ENCODE measurements around the gene TMTC2.

DNA sequence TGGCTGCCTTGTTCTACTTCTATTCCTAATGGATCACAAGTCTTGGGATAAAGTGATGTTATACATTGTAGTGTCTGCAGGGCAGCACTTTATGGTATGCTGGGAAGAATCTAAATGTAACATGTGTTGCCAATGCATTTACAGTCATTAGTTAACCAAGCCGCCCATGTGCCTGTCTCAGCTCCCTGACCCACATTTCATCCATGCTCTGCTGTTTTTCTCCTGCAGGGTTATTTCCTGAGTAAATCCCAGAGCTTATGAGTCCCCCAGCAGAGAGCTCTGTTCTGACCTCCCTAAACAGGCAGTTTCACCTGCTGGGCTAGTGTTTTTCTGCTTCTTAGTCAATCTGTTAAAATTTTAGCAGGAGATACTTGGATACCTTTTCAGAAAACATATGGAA is 4.4 kb upstream of the TMTC2 start:
- TF ChIP-seq, protein P1, sequence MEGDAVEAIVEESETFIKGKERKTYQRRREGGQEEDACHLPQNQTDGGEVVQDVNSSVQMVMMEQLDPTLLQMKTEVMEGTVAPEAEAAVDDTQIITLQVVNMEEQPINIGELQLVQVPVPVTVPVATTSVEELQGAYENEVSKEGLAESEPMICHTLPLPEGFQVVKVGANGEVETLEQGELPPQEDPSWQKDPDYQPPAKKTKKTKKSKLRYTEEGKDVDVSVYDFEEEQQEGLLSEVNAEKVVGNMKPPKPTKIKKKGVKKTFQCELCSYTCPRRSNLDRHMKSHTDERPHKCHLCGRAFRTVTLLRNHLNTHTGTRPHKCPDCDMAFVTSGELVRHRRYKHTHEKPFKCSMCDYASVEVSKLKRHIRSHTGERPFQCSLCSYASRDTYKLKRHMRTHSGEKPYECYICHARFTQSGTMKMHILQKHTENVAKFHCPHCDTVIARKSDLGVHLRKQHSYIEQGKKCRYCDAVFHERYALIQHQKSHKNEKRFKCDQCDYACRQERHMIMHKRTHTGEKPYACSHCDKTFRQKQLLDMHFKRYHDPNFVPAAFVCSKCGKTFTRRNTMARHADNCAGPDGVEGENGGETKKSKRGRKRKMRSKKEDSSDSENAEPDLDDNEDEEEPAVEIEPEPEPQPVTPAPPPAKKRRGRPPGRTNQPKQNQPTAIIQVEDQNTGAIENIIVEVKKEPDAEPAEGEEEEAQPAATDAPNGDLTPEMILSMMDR (IDR thresholded peaks at IDR 0.05): no peak
- TF ChIP-seq POLR2A (IDR thresholded peaks at IDR 0.05): no peak
